ENCODE measurements around the gene PRAMEF11. TPM values are rescaled to one million over a fixed set of nuclear protein-coding genes. Genes with fewer than 3 reads are reported as not detected.
"Not testable (repeated sequence)": the region's sequence is repeated elsewhere in the genome, so short reads cannot be mapped to it uniquely, and the experiment has no call there.

Gene PRAMEF11
- total and polyA plus RNA-seq, 2 of the 8 experiments (the other 6 are each of a cell fraction or from before 2014, with no cell fraction given) = not detected

GRCh38 chr1:12819061-12819460, 12.1 kb downstream of the PRAMEF11 start:
- WGBS, 2 experiments (ENCODE audit: extremely low coverage in 1 of 2, insufficient coverage in 1 of 2, insufficient read length in 1 of 2, insufficient replicate concordance in 2 of 2, low coverage in 1 of 2, low lambda C conversion rate in 2 of 2, missing lambda C conversion rate in 1 of 2) = 84% methylated on average over 6 of the region's 6 CpGs; no CpG with 5 or more reads in 1 of the 2 experiments
- H3K79me2 ChIP-seq (ENCODE audit: control insufficient read depth in 1 of 2, insufficient read depth in 2 of 2, low read length in 2 of 2); H3K4me2 ChIP-seq (ENCODE audit: insufficient read depth in 1 of 2, low read depth in 2 of 2, low read length in 2 of 2); H3K27ac ChIP-seq (ENCODE audit: low read depth, low read length); H4K5ac ChIP-seq (ENCODE audit: insufficient read length, low read depth, low read length); H3K18ac ChIP-seq (ENCODE audit: extremely low read depth, low read length); H4K8ac ChIP-seq (ENCODE audit: extremely low read depth, insufficient read depth, low read length); H3K36me3 ChIP-seq (ENCODE audit: control insufficient read depth in 2 of 4, insufficient read depth in 4 of 4, low read length in 3 of 4); H3K56ac ChIP-seq (replicated peaks; ENCODE audit: insufficient read length, low read depth, low read length); H2BK120ac ChIP-seq (replicated peaks; ENCODE audit: low read depth, low read length); H3K79me1 ChIP-seq (ENCODE audit: low read depth, low read length); H4K20me1 ChIP-seq (replicated peaks in 1 of 2; ENCODE audit: control insufficient read depth in 1 of 2, insufficient read depth in 2 of 2, low read length in 2 of 2); POLR2A ChIA-PET (ENCODE audit: partially characterized antibody); DNase-seq (ENCODE audit: low read depth in 1 of 2, low spot score in 2 of 2); H2AK5ac ChIP-seq (ENCODE audit: low read depth, low read length); H3K23me2 ChIP-seq (ENCODE audit: low read depth, low read length); H2BK15ac ChIP-seq (ENCODE audit: low read length); H2BK12ac ChIP-seq (ENCODE audit: low read depth, low read length); H3K9ac ChIP-seq (replicated peaks in 1 of 4; ENCODE audit: extremely low read depth in 1 of 4, low read depth in 3 of 4, low read length in 3 of 4); FAIRE-seq; CTCF ChIA-PET (ENCODE audit: partially characterized antibody); H4K91ac ChIP-seq (replicated peaks; ENCODE audit: insufficient read length, low read length); H3K4me3 ChIP-seq (ENCODE audit: extremely low read depth in 1 of 4, insufficient read depth in 2 of 4, low read depth in 3 of 4, low read length in 4 of 4); H3K4me1 ChIP-seq (replicated peaks in 1 of 4; ENCODE audit: control insufficient read depth in 3 of 4, insufficient read depth in 4 of 4, low read length in 3 of 4); H3K23ac ChIP-seq (ENCODE audit: insufficient read length); H3K4ac ChIP-seq (replicated peaks; ENCODE audit: insufficient read length, low read depth, low read length); H2AFZ ChIP-seq (ENCODE audit: low read length); H3K14ac ChIP-seq (ENCODE audit: insufficient read length); H3K27me3 ChIP-seq (replicated peaks in 1 of 4; ENCODE audit: control insufficient read depth in 3 of 4, extremely low read depth in 1 of 4, insufficient read depth in 3 of 4, low read length in 3 of 4); H2BK5ac ChIP-seq (ENCODE audit: low read depth, low read length); H2BK20ac ChIP-seq (ENCODE audit: low read length): not testable (repeated sequence)
- H3K9me3 ChIP-seq (ENCODE audit: insufficient read depth in 2 of 2, low read depth in 1 of 2, low read length in 1 of 2) = peaks cover 5 to 20% of the 10 kb centered on the region in 2 experiments; a peak in 3 of 4 replicates
